HUES64 (cell line): ENCODE data around the gene B3GNT7. TPM values are rescaled to one million over a fixed set of nuclear protein-coding genes. Genes with fewer than 3 reads are reported as not detected.
"Not testable (repeated sequence)": the region's sequence is repeated elsewhere in the genome, so short reads cannot be mapped to it uniquely, and the experiment has no call there.

Experiments
- H3K27ac ChIP-seq: 2 replicates; pipeline ENCODE4 v1.7.0; 2013; ENCODE audit warnings: low read depth, low read length, inconsistent platforms
- H3K27me3 ChIP-seq: 2 replicates; pipeline ENCODE4 v1.6.1; 2013; ENCODE audit warnings: mild to moderate bottlenecking, low read length; ENCODE audit not compliant: insufficient read depth
- H3K36me3 ChIP-seq: 2 replicates; pipeline ENCODE4 v1.6.1; 2013; ENCODE audit warnings: mild to moderate bottlenecking, low read length; ENCODE audit not compliant: insufficient read depth
- H3K4me1 ChIP-seq: 2 replicates; pipeline ENCODE4 v1.6.1; 2013; ENCODE audit warnings: mild to moderate bottlenecking, low read length, moderate library complexity; ENCODE audit not compliant: insufficient read depth
- H3K4me3 ChIP-seq: 2 replicates; pipeline ENCODE4 v1.5.1; 2013; ENCODE audit warnings: mild to moderate bottlenecking, low read length, moderate library complexity
- H3K9ac ChIP-seq: 2 replicates; pipeline ENCODE4 v1.6.1; 2013; ENCODE audit warnings: mild to moderate bottlenecking, low read depth, low read length
- H3K9me3 ChIP-seq: 2 replicates; pipeline ENCODE4 v1.6.1; 2013; ENCODE audit warnings: low read depth, low read length; ENCODE audit not compliant: insufficient read depth
- WGBS: fragments of 150-250, 120-280 bp; methylation state at CpG from one replicate; pipeline ENCODE4 v1.1.7; 2013; ENCODE audit warnings: missing lambda C conversion rate; 5-methylcytosine and 5-hydroxymethylcytosine counted together
- polyA plus RNA-seq, 2 experiments: library from polyadenylated mRNA; stranded (reverse); fragments of 50-300 nt; gene quantifications; one replicate each; pipeline ENCODE4 v1.2.3, GENCODE V29; 2013

Gene B3GNT7, protein sequence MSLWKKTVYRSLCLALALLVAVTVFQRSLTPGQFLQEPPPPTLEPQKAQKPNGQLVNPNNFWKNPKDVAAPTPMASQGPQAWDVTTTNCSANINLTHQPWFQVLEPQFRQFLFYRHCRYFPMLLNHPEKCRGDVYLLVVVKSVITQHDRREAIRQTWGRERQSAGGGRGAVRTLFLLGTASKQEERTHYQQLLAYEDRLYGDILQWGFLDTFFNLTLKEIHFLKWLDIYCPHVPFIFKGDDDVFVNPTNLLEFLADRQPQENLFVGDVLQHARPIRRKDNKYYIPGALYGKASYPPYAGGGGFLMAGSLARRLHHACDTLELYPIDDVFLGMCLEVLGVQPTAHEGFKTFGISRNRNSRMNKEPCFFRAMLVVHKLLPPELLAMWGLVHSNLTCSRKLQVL
- 45.2 TPM for polyA plus RNA-seq (2013, experiment 1 of 2)
- polyA plus RNA-seq (2013, experiment 2 of 2): 45.4 TPM

DNA sequence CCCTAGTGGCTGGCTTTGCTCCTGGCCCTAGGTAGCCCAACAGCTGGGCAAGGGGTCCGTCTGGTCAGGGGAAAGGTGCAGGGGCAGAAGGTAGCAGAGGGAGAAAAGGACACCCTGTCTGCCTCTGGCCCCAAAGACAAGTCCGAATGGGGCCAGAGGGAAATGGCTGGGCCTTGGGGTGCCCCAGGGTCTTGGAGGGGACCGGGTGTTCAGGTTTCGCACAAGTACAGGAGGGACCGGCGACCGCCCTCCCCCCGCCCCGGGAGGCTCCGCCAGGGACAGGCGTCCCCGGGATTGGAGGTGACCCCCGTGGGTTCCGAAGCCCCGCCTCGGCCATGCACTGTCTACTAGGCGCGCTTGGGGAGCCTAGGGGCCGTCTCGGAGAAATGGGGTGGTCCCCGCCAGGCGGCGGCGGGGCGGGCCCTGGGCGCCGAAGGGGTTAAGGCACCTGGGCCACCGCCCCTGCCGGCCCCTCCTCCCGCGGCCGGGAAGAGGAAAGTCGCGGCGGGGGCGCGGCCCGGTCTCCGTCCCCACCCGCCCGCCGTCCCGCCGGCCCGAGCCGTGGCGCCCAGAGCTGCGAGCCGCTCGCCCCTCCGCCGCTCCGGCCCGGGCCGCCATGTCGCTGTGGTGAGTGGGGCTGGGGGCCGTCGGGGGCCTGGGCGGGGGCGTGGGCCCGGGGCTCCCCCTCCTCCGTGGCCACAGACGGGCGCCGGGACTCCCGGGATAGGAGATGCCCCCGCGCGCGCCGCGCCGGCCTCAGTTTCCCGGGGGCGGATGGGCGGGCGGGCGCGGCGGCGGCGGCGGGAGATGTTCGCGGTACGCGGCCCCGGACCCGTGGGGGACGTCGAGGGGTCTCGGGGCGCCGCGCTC is at the start of gene B3GNT7:
B3GNT7 (plus strand) TSS at position 523 of the 870 bp plus-strand sequence; CDS start at position 617, 94 bp downstream.
- WGBS: 1% methylated on average over 95 of the region's 95 CpGs
- H3K9ac ChIP-seq: peak within 1 kb of the TSS; percentile 41; the same call in 1 of the 2 replicates
- peaks cover 12% of the 10 kb centered on the region; the same call in 1 of the 2 replicates for H3K27me3 ChIP-seq
- peaks cover 20% of the 10 kb centered on the region; the same call in 1 of the 2 replicates for H3K4me1 ChIP-seq
- no peaks in the 10 kb centered on the region for H3K9me3 ChIP-seq
- H3K4me3 ChIP-seq: peak within 1 kb of the TSS; percentile 57
- peaks cover 17% of the 10 kb centered on the region for H3K36me3 ChIP-seq
- H3K27ac ChIP-seq: no peak within 1 kb of the TSS

DNA sequence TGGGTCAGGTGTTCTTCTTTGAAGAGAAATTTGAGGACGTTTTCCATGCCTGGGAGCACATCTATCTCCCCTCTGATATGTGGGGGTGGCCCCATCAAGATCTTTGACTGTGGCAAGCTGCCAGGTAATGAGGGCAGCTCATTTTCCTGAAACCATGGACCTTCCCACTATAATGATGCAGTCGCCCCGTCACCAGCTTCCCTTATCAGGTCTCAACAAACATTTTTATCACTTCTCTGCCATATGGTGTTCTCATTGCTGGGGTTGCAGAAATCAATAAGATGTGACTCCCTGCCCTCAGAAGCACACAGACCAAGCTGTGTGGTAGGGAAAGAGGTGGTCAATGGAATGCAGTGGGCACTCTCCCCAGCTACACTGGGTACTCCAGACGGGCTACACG is 48.4 kb upstream of the B3GNT7 start:
- Histone ChIP-seq H3K9ac (no peak overlapping the region), H3K27ac (no peak overlapping the region), H3K4me1 (peaks cover 12% of the 10 kb centered on the region; the same call in 1 of the 2 replicates), H3K27me3 (no peaks in the 10 kb centered on the region), H3K36me3 (peaks cover 5% of the 10 kb centered on the region; the same call in 1 of the 2 replicates), H3K4me3 (no peak overlapping the region), H3K9me3 (no peaks in the 10 kb centered on the region)
- WGBS: 90% methylated on average over 5 of the region's 5 CpGs

DNA sequence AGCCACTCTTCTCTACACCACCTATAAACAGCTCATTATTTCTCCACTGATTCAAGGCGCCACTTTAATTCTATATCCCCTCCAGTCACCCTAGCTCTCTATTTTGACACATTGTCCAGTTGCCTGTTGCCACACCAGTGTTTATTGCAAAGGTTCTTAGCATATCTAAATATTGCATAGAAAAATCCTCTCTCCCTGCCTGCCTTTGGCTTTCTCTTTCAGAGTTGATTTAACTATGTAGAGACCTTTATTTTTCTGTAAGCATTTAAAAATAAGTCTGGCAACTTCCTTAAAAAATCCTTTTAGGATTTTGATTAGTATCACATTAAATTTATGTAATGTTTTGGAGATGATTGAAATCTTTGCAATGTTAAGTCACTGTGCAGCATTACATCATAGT is 47.9 kb upstream of the B3GNT7 start:
- H3K9me3 ChIP-seq: no peaks in the 10 kb centered on the region
- no peak overlapping the region for H3K4me3 ChIP-seq
- WGBS: 92% methylated on average over 1 of the region's 1 CpG
- no peak overlapping the region for H3K9ac ChIP-seq
- H3K27me3 ChIP-seq: no peaks in the 10 kb centered on the region
- 0 out of 2 replicates have a peak, but pooled peaks cover 6% of the 10 kb centered on the region for H3K4me1 ChIP-seq
- H3K27ac ChIP-seq: no peak overlapping the region
- peaks cover 5% of the 10 kb centered on the region; the same call in 1 of the 2 replicates for H3K36me3 ChIP-seq

DNA sequence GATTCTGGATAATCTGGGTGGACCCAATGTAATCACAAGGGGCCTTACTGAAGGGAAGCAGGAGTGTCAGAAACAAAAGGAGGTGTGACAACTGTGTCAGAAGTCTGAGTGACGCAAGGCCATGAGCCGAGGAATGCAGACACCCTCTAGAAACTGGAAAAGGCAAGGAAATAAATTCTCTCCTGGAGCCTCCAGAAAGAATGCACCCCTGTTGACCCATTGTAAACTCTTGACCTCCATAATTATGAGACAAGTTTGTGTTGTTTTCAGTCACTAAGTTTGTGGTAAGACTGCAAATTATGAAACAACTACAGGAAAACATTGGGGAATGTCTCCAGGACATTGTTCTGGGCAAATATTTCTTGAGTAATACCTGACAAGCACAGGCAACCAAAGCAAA is 47.3 kb upstream of the B3GNT7 start:
- Histone ChIP-seq H3K4me3 (no peak overlapping the region), H3K27me3 (no peaks in the 10 kb centered on the region), H3K4me1 (0 out of 2 replicates have a peak, but pooled peaks cover 6% of the 10 kb centered on the region), H3K36me3 (peaks cover 5% of the 10 kb centered on the region; the same call in 1 of the 2 replicates), H3K27ac (no peak overlapping the region), H3K9me3 (no peaks in the 10 kb centered on the region), H3K9ac (no peak overlapping the region)
- WGBS: 76% methylated on average over 2 of the region's 2 CpGs

DNA sequence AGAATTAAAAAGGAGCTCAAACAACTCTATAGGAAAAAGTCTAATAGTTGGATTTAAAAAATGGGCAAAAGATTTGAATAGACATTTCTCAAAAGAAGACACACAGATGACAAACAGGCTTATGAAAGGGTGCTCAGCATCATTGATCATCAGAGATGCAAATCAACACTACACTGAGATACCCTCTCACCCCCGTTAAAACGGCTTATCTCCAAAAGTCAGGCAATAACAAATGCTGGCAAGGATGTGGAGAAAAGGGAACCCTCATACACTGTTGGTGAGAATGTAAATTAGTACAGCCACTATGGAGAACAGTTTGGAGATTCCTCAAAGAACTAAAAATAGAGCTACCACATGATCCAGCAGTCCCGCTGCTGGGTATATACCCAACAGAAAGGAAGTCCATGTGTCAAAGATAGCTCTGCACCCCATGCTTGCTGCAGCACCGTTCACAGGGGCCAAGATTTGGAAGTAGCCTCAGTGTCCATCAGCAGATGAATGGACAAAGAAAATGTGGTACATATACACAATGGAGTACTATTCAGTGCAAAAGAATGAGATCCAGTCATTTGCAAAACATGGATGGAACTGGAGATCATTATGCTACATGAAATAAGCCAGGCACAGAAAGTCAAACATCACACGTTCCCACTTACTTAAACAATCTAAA is 46.7 kb upstream of the B3GNT7 start:
- no peak overlapping the region for H3K4me3 ChIP-seq
- no peaks in the 10 kb centered on the region for H3K27me3 ChIP-seq
- 97% methylated on average over 3 of the region's 5 CpGs for WGBS
- no peak overlapping the region for H3K27ac ChIP-seq
- H3K4me1 ChIP-seq: 0 out of 2 replicates have a peak, but pooled peaks cover 6% of the 10 kb centered on the region
- H3K36me3 ChIP-seq: peaks cover 5% of the 10 kb centered on the region; the same call in 1 of the 2 replicates
- H3K9ac ChIP-seq: no peak overlapping the region
- H3K9me3 ChIP-seq: no peaks in the 10 kb centered on the region

DNA sequence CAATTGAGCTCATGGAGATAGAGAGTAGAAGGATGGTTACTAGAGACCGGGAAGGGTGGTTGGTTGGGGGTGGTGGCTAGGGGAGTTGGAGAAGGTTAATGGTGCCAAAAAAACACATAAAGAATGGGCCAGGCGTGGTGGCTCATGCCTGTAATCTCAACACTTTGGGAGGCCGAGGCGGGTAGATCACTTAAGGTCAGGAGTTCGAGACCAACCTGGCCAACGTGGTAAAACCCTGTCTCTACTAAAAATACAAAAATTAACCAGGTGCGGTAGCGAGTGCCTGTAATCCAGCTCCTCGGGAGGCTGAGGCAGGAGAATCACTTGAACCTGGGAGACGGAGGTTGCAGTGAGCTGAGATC is 46.2 kb upstream of the B3GNT7 start:
- not testable (repeated sequence) for H3K27me3 ChIP-seq, H3K27ac ChIP-seq, H3K4me3 ChIP-seq, H3K9me3 ChIP-seq, H3K9ac ChIP-seq, H3K36me3 ChIP-seq, H3K4me1 ChIP-seq
- 95% methylated on average over 10 of the region's 10 CpGs for WGBS

DNA sequence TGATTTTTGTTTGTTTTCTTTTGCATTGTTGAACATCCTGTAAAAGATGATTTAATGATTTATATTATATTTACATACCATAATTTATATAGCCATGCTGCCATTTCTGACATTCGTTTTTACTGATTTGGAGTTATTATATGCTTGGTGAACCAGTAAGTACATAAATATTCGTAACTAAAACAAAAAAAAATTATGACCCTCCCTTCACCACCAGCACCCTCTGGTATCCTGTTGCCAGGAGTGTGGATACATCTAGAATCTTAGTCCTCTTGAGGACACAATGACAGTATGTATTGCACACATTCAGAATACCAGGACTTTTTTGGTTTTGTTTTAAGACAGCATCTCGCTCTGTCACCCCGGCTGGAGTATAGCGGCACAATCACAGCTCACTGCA is 43.9 kb upstream of the B3GNT7 start:
- H3K27ac ChIP-seq: no peak overlapping the region
- H3K9ac ChIP-seq: no peak overlapping the region
- 92% methylated on average over 4 of the region's 5 CpGs for WGBS
- no peaks in the 10 kb centered on the region for H3K36me3 ChIP-seq
- no peaks in the 10 kb centered on the region for H3K9me3 ChIP-seq
- H3K4me1 ChIP-seq: peaks cover 11% of the 10 kb centered on the region
- no peak overlapping the region for H3K4me3 ChIP-seq
- no peaks in the 10 kb centered on the region for H3K27me3 ChIP-seq

DNA sequence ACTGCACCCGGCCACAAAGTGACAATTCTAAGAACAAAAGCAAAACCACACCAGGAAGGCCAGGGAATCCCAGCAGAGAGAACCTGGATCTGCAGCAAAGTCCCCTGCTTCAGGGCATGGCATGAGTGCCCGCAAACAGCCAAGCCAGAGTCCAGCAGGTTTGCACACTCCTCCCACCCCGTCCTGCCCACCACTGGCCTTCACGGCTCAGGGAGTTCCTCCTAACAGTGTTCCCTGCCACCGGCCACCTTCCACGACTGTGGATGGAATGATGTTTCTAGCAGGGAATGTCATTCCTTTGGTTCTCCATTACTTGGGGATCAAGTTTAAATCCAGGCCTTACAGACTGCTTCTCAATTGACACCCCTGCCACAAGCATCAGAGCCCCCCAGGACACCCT is 42.0 kb upstream of the B3GNT7 start:
- 89% methylated on average over 5 of the region's 6 CpGs for WGBS
- H3K9ac ChIP-seq: no peak overlapping the region

DNA sequence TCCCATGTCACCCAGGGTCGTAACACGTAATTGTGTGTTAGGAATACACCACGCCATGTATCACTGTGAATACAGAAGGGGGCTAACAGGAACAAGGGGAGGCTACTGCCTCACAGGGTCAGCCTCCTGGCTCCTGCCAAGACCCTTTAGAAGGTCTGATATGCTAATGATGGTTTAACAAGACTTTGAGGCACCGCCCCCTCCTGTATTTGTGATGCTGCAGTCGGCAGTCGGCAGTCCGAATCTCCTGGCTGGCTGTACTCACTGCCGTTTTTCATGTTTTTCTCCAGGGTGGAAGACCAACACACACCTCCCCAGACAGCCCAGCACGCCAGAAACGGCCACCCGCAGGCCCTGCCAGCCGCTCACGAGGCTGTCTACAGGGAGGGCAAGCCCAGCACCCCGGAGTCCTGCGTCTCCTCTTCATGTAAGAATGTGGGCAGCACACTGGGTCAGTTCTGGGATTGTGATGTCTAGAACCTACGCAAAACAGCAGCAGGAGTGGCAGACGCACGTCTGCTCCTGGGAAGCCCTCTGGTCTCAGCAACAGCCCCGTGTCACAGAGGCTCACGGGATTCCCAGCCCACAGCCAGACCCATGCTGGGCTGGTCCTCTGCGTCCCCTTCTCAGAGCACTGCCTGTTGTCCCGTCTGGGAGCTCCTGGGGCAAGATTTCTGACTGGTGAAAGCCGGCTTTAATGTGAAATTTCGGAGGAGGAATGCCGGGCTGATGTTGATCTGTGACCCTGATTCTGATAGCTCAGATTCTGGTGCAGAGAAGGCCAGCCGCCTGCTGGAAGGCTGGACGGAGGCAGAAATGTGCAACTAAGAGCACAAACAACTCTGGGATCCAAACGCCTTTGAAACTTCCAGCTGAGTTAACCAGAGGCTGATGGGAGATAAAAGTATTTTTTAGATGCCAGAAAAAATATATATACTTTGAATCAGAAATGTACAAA is 39.7 kb upstream of the B3GNT7 start:
- Histone ChIP-seq H3K27me3 (no peaks in the 10 kb centered on the region), H3K9ac (no peak overlapping the region), H3K27ac (no peak overlapping the region), H3K36me3 (no peaks in the 10 kb centered on the region), H3K4me1 (peaks cover 11% of the 10 kb centered on the region), H3K4me3 (no peak overlapping the region), H3K9me3 (no peaks in the 10 kb centered on the region)
- 55% methylated on average over 28 of the region's 28 CpGs for WGBS

More for the DNA sequence above, 42.0 kb upstream of the B3GNT7 start:
- H3K4me1 ChIP-seq: peaks cover 11% of the 10 kb centered on the region
- no peaks in the 10 kb centered on the region for H3K9me3 ChIP-seq
- no peaks in the 10 kb centered on the region for H3K36me3 ChIP-seq
- no peak overlapping the region for H3K27ac ChIP-seq
- H3K4me3 ChIP-seq: no peak overlapping the region
- no peaks in the 10 kb centered on the region for H3K27me3 ChIP-seq

DNA sequence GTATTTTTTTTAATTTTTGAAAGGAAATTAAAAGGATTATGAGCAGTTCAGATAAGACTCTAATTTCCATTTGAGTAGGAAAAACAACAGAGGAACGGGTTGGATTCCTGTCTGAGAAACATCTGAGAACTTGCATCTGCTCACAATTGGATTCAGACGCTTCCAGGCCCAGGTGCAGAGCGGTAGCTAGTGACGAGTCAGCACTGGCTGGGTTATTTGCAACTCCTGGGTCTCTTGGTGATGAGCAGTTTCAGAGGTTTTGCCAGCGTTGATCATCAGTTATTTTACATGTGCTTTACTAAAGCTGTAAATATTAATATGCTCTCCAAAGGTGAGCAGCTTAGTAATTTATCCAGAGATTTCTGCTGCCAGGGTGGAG is 39.1 kb upstream of the B3GNT7 start:
- peaks cover 11% of the 10 kb centered on the region for H3K4me1 ChIP-seq
- no peaks in the 10 kb centered on the region for H3K36me3 ChIP-seq
- no peak overlapping the region for H3K9ac ChIP-seq
- no peaks in the 10 kb centered on the region for H3K9me3 ChIP-seq
- WGBS: 64% methylated on average over 5 of the region's 5 CpGs
- H3K4me3 ChIP-seq: no peak overlapping the region
- H3K27me3 ChIP-seq: no peaks in the 10 kb centered on the region
- no peak overlapping the region for H3K27ac ChIP-seq
